AG09309 (cell line): ENCODE measurements around the gene KRT77.

Experiments used
- DNase-seq: peaks from one replicate; pipeline ENCODE4 v3.0.0-alpha.2; 2010; ENCODE audit warnings: low read depth
- H3K4me3 ChIP-seq: 2 replicates; pipeline ENCODE4 v1.5.1; 2011; ENCODE audit warnings: mild to moderate bottlenecking, low read depth, low read length, moderate library complexity; ENCODE audit not compliant: control insufficient read depth
- CTCF ChIP-seq: IDR thresholded peaks from 2 replicates; pipeline ENCODE4 v1.5.1; 2011; ENCODE audit warnings: mild to moderate bottlenecking, low read depth, low read length, inconsistent platforms; ENCODE audit not compliant: insufficient read depth, control insufficient read depth; ENCODE audit errors: missing control alignments

Gene KRT77

GRCh38 chr12:52692254-52692653 is 11.1 kb downstream of the KRT77 start:
- no peak for DNase-seq
- peak; percentile 8 for TF ChIP-seq CTCF

GRCh38 chr12:52691841-52692150 is 11.5 kb downstream of the KRT77 start:
- DNase-seq: no peak
- H3K4me3 ChIP-seq: no peak overlapping the region
- TF ChIP-seq CTCF: no peak

More at GRCh38 chr12:52692254-52692653, 11.1 kb downstream of the KRT77 start:
- no peak overlapping the region for H3K4me3 ChIP-seq

- no peak overlapping the region for H3K4me3 ChIP-seq
- no peak for DNase-seq
- TF ChIP-seq CTCF: no peak
Measured at GRCh38 chr12:52691076-52691840, 12.1 kb downstream of the KRT77 start.

- H3K4me3 ChIP-seq: no peak overlapping the region
Measured at GRCh38 chr12:52690351-52691075, 12.8 kb downstream of the KRT77 start.

GRCh38 chr12:52689936-52690335 is 13.4 kb downstream of the KRT77 start:
- no peak overlapping the region for H3K4me3 ChIP-seq
- no peak for TF ChIP-seq CTCF
- no peak for DNase-seq

More at GRCh38 chr12:52690351-52691075, 12.8 kb downstream of the KRT77 start:
- DNase-seq: no peak
- no peak for TF ChIP-seq CTCF

GRCh38 chr12:52689239-52689638 is 14.1 kb downstream of the KRT77 start:
- no peak overlapping the region for H3K4me3 ChIP-seq
- DNase-seq: no peak
- no peak for TF ChIP-seq CTCF

GRCh38 chr12:52688481-52688880 is 14.8 kb downstream of the KRT77 start:
- H3K4me3 ChIP-seq: no peak overlapping the region
- DNase-seq: no peak
- no peak for TF ChIP-seq CTCF
